ENCODE data around the gene RDX. TPM values are rescaled to one million over a fixed set of nuclear protein-coding genes. Genes with fewer than 3 reads are reported as not detected.
A peak's percentile ranks its signal among the peaks of the same experiment; 100 is the strongest.

RDX gene
- total and polyA plus RNA-seq, 8 donors: 109 to 152 (median 133) TPM

- intact Hi-C loops (cut with DNase I): no loop called here
- no peak overlapping the region for H3K27ac ChIP-seq
- TF ChIP-seq CTCF (IDR thresholded peaks at IDR 0.05): no peak
- ATAC-seq: peak; percentile 40
- no peaks in the 10 kb centered on the region for H3K27me3 ChIP-seq
- H3K4me1 ChIP-seq: peaks cover 0 to 14% of the 10 kb centered on the region in 2 donors
- no peak overlapping the region for H3K4me3 ChIP-seq
- peaks cover 0 to 13% of the 10 kb centered on the region in 2 donors for H3K36me3 ChIP-seq
- DNase-seq: no peak
- no peaks in the 10 kb centered on the region for H3K9me3 ChIP-seq
These were observed 147.4 kb downstream of the RDX start for GRCh38 chr11:110148775-110149744.

GRCh38 chr11:110147962-110148709 is 148.3 kb downstream of the RDX start:
- Histone ChIP-seq H3K27ac (no peak overlapping the region), H3K27me3 (no peaks in the 10 kb centered on the region), H3K4me3 (no peak overlapping the region), H3K36me3 (peaks cover 0 to 3% of the 10 kb centered on the region in 2 donors), H3K9me3 (no peaks in the 10 kb centered on the region), H3K4me1 (peaks cover 0 to 14% of the 10 kb centered on the region in 2 donors)
- ATAC-seq (no peak), DNase-seq (no peak)
- intact Hi-C loops (cut with DNase I): no loop called here
- TF ChIP-seq CTCF (IDR thresholded peaks at IDR 0.05): no peak

- Histone ChIP-seq H3K4me1 (no peaks in the 10 kb centered on the region), H3K27ac (no peak overlapping the region), H3K36me3 (peaks cover 0 to 6% of the 10 kb centered on the region in 2 donors), H3K27me3 (no peaks in the 10 kb centered on the region), H3K9me3 (no peaks in the 10 kb centered on the region), H3K4me3 (no peak overlapping the region)
- no peak for TF ChIP-seq CTCF (IDR thresholded peaks at IDR 0.05)
- DNase-seq (no peak), ATAC-seq (no peak)
- intact Hi-C loops (cut with DNase I): no loop called here
These were observed 154.6 kb downstream of the RDX start for GRCh38 chr11:110141812-110142211.

GRCh38 chr11:110134110-110134509 is 162.3 kb downstream of the RDX start:
- H3K27ac ChIP-seq: no peak overlapping the region
- H3K4me3 ChIP-seq: no peak overlapping the region
- ATAC-seq (no peak), DNase-seq (no peak)
- no peaks in the 10 kb centered on the region for H3K9me3 ChIP-seq
- TF ChIP-seq CTCF (IDR thresholded peaks at IDR 0.05): no peak
- intact Hi-C loops (cut with DNase I): no loop called here
- peaks cover 0 to 10% of the 10 kb centered on the region in 2 donors for H3K36me3 ChIP-seq
- H3K27me3 ChIP-seq: no peaks in the 10 kb centered on the region
- no peaks in the 10 kb centered on the region for H3K4me1 ChIP-seq

GRCh38 chr11:110133160-110133559 is 163.3 kb downstream of the RDX start:
- no peak for ATAC-seq

More at GRCh38 chr11:110133160-110133559, 163.3 kb downstream of the RDX start:
- Histone ChIP-seq H3K9me3 (no peaks in the 10 kb centered on the region), H3K4me3 (no peak overlapping the region), H3K4me1 (no peaks in the 10 kb centered on the region), H3K36me3 (peaks cover 0 to 10% of the 10 kb centered on the region in 2 donors), H3K27me3 (no peaks in the 10 kb centered on the region), H3K27ac (no peak overlapping the region)
- TF ChIP-seq CTCF (IDR thresholded peaks at IDR 0.05): no peak
- no peak for DNase-seq
- intact Hi-C loops (cut with DNase I): no loop called here

All from left lung (tissue), 10 donors.